Measurements from ENCODE around the gene DHRS1.
A peak's percentile ranks its signal among the peaks of the same experiment; 100 is the strongest.

The DHRS1 gene

DNA sequence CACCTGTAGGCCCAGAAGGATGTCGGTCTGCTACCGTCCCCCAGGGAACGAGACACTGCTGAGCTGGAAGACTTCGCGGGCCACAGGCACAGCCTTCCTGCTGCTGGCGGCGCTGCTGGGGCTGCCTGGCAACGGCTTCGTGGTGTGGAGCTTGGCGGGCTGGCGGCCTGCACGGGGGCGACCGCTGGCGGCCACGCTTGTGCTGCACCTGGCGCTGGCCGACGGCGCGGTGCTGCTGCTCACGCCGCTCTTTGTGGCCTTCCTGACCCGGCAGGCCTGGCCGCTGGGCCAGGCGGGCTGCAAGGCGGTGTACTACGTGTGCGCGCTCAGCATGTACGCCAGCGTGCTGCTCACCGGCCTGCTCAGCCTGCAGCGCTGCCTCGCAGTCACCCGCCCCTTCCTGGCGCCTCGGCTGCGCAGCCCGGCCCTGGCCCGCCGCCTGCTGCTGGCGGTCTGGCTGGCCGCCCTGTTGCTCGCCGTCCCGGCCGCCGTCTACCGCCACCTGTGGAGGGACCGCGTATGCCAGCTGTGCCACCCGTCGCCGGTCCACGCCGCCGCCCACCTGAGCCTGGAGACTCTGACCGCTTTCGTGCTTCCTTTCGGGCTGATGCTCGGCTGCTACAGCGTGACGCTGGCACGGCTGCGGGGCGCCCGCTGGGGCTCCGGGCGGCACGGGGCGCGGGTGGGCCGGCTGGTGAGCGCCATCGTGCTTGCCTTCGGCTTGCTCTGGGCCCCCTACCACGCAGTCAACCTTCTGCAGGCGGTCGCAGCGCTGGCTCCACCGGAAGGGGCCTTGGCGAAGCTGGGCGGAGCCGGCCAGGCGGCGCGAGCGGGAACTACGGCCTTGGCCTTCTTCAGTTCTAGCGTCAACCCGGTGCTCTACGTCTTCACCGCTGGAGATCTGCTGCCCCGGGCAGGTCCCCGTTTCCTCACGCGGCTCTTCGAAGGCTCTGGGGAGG, 11.3 kb upstream of the DHRS1 start, which contains the start of gene LTB4R:
TSS of gene LTB4R (plus strand) at position 857 of the 959 bp plus-strand sequence. CDS start 4,150 bp downstream, outside the sequence.
- DNase-seq (ENCODE audit: extremely low read depth in 1 of 2, low read depth in 1 of 2), result peak; percentile 45 to 51

DNA sequence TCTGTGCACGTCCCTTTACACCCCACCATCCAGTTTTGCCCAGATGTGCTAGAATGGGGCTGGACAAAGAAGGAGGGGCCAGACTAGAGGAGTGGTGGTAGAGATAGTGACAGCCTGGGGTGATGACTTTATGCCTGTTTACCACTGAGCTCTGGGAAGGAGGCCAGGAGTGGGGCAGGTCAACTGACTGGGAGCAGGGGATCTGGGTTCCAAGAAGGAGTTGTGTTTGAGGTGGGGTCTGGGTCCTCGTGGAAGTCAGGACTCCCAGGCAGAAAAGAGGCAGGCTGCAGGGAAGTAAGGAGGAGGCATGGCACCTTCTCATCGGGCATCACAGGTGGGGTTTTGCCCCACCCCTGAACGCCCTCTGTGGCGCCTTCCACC, 10.7 kb upstream of the DHRS1 start:
- DNase-seq (ENCODE audit: extremely low read depth in 1 of 2, low read depth in 1 of 2), result no peak

DNA sequence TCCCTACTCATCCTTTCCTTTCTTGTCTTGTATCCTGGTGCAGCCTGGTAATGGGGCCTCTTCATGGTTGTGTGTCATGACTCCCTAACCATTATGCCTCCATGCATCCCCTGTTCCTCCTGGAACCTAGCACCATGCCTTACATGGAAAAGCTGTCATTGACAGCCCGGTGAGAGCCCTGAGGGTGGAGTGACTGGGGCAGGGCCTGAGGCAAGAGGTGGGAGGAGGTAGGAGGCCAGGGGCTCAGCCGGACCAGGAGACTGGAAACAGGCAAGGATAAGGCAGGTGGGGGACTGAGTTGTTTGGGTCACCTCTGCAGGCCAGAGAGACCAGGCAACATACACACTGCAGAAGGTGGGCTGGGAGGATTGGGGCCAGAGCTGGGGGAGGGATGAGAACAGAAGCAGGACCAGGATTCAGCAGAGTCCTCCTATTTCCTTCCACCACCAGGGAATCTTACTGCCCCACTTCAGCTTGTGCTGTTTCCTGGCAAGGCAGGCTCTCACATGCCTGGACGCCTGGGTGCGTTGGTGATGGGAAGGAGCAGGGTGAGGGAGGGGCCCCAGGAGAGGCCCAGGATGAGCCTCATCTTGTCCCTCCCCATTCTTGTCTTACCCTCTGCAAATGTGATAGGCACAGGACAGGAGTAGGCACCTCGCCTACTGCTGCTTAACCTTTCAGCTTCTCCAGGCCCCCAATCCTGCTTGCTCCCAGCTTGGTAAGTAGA, 10.1 kb upstream of the DHRS1 start, which contains the start of gene LTB4R2:
TSS of gene LTB4R2 (plus strand) at position 603 of the 727 bp plus-strand sequence. CDS start 525 bp downstream, outside the sequence.
- DNase-seq (ENCODE audit: extremely low read depth in 1 of 2, low read depth in 1 of 2), result no peak

GRCh38 chr14:24308342-24309124, 9.0 kb upstream of the DHRS1 start:
- DNase-seq (ENCODE audit: extremely low read depth in 1 of 2, low read depth in 1 of 2), result no peak

DNA sequence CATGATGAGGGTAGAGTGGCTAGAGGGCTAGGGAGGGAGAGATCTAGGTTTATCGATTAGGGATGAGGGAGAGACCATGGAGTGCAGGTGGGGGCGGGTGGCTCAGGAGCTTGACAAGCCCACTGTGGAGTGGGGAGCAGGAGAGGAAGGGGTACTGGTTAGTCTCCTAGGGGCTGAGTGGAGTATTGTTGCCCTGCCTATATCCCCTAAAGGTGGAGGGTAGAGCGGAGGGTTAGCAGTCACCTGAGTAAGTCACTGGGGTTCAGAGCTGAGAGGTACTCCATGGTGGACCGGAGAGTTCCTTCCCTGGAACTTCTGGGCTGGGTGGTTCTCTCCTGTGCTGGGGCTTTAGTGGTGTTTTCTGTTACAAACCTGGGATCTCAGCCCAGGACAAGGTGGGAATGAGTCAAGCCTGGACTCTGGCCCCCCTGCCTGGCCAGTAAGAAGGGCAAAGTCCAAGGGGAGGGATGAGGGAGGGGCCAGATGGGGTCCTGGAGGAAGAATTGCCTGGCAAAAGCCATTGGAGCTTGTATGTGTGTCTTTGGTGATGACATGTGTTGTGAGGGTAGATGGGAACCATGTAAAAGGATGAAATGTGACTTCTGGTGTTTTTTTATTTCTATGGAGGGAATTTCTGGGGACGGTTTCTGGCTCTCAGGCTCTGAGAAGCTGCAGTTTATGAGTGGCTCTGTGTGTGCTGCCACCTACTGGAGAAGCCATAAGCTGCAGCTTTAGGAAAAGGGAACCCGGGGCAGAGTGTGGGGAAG, 8.2 kb upstream of the DHRS1 start, which contains the start of gene CIDEB:
TSS of gene CIDEB (minus strand) at position 403 of the 767 bp plus-strand sequence. CDS start at position 284, 119 bp downstream.
- no peak for DNase-seq (ENCODE audit: extremely low read depth in 1 of 2, low read depth in 1 of 2)

DNA sequence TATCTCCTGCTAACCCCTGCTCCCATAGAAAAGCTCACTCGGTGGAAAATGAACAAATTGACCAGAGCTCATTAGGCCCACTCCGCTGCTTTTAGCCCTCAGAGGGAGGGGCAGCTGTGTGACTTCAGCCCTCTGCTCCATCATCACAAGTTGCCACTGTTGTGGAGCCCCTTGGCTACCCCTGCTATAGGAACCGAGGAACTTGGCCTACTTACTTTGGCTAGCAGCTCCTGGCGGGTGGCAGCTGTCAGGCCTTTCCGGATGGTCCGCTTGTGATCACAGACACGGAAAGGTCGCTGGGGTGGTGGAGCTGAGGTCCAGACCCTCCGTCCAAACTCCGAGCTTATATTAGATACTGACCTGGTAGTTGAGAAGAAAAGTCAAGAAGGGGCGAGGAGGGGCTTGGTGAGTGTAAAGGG, 7.6 kb upstream of the DHRS1 start:
- no peak for DNase-seq (ENCODE audit: extremely low read depth in 1 of 2, low read depth in 1 of 2)

DNA sequence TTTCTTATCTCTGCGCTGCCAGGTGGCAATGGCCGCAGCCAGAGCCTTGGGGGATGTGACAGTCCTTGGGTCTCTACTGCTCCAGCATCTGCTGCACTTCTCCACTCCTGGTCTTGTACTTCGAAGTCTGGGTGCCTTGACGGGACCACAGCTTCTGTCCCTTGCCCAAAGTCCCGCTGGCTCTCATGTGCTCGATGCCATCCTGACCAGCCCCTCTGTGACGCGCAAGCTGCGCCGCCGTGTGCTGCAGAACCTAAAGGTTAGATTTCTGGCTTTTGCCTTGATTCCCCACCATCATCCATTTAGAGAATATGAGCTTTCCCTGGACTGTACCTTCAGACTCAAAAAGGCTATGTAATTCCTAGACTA, 4.4 kb upstream of the DHRS1 start:
- no peak for DNase-seq (ENCODE audit: extremely low read depth in 1 of 2, low read depth in 1 of 2)

DNA sequence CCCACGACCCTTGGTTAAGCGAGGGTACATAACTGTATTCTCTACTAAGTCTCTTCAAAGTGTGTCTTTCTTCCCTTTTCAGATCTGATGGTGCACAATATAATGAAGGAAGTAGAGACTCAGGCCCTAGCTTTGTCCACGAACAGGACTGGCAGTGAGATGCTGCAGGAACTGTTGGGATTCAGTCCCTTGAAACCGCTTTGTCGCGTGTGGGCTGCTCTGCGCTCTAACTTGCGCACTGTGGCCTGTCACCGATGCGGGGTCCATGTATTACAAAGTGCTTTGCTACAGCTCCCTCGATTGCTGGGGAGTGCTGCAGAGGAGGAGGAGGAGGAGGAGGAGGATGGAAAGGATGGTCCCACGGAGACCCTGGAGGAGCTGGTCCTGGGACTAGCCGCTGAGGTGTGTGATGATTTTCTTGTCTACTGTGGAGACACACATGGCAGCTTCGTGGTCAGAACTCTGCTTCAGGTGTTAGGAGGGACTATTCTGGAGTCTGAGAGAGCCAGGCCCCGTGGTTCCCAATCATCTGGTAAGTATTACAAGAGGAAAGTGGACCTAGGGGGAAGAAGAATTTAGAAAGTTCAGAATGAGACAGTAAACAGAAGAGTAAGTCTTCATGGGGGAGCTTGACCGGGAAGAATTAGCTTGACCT, 873 bp upstream of the DHRS1 start:
- DNase-seq (ENCODE audit: extremely low read depth in 1 of 2, low read depth in 1 of 2), result no peak

DNA sequence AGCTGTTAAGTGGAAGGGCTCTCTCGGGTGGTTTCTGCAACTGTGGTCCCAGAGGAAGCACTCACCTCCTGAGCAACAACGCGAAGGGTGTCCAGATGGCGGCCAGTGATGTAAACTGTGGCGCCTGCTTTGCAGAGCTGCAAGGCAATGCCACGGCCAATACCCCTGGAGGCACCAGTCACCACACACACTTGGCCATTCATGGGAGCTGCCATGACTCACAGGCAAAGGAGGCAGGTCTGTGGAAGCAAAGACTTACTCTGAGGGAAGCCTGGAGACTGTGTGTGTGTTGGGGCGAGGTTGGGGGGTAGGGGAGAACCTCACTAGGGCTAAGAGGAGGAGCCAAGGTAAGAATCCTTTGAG, 707 bp downstream of the DHRS1 start:
- no peak for DNase-seq (ENCODE audit: extremely low read depth in 1 of 2, low read depth in 1 of 2)

- DNase-seq (ENCODE audit: extremely low read depth in 1 of 2, low read depth in 1 of 2), result no peak
Observed at GRCh38 chr14:24297190-24297964, 2.2 kb downstream of the DHRS1 start.

DNA sequence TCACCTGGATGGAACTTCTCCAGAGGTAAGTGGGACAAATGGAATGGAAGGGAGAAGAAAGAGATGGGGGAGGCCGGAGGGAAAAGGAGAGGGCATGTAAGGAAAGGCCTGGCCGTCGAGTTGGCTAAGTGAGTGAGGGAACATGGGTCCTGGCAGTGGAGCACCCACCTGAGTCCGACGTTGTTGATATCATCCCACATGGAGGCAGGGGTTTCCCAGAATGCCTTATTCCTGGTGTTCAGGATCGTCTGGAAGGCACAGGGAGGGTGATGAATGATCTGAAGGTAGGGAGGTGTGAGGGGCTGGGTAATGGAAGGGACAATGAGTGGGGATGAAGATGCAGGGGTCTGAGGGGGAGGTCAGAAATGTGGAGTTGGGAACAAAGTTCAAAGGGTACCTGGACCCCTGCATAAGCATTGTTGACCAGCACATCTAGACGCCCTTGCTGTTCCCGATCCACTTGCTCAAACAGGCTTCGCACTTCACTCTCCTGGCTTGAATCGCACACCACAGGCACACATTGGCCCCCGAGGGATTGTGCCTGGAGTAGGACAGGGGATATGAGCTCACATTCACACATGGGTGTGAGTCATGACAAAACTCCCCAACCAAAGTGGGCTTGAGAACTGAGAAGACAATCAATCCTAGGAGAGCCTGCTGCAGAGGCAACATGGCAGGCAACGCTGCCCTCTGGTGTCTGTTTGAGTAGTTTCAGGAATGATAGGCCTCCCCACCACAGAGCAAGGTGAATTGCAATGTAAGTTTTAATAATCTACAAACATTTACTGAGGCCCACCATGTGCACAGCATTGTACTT, 3.0 kb downstream of the DHRS1 start:
- peak; percentile 37 to 63 for DNase-seq (ENCODE audit: extremely low read depth in 1 of 2, low read depth in 1 of 2)

- DNase-seq (ENCODE audit: extremely low read depth in 1 of 2, low read depth in 1 of 2), result no peak
Observed at GRCh38 chr14:24293525-24293924, 6.1 kb downstream of the DHRS1 start.

- DNase-seq (ENCODE audit: extremely low read depth in 1 of 2, low read depth in 1 of 2), result no peak
Observed at GRCh38 chr14:24292118-24292807, 7.3 kb downstream of the DHRS1 start.

DNA sequence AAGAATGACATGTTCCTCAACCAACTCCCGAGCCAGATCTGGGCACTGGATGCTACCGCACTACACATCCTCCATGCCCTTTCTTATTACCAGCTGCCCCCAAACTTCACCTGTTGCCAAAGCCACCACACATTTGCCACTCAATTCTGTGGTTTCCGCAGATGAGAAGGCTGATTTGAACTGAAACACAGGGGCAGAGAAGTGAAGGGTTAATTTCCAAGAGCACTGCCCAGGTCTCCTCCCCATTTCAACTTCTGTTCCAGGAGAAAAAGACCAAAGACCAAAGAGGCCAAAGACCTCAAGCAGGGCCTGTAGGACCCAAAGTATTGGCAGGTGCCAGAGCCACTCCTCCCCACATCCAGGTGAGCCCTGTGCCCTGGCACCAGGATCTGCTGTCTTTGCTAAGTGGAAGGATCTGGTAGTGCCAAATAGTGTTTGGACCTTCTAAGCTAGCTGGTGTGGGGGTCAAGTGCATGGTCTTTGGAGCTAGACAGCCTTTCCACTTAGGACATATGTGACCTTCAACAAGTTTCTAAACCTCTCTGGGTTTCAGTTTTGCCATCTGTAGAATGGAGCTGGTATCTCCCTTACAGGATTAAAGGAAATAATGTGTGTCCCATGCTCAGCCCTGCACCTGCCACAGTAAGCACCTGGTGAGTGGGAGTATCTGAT, 8.0 kb downstream of the DHRS1 start:
- no peak for DNase-seq (ENCODE audit: extremely low read depth in 1 of 2, low read depth in 1 of 2)

DNA sequence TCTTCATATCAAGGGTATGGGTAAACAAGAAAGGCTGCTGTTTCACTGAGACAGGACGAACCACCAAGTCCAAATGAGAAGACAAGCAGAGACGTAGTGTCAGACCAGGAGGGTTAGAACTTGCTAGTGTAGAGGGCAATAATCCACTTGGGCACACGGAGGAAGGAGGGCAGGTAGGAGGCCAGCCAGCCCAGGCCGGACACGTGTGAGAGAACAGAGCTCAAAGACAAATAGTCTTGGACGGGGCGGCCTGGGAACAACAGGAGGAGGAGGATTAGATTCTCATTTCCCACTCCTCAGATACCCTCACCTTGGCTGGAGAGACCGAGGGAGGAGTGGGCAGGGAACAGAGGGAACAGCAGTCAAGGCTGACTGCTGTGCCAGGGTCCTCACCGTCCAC, 8.8 kb downstream of the DHRS1 start:
- no peak for DNase-seq (ENCODE audit: extremely low read depth in 1 of 2, low read depth in 1 of 2)

DNA sequence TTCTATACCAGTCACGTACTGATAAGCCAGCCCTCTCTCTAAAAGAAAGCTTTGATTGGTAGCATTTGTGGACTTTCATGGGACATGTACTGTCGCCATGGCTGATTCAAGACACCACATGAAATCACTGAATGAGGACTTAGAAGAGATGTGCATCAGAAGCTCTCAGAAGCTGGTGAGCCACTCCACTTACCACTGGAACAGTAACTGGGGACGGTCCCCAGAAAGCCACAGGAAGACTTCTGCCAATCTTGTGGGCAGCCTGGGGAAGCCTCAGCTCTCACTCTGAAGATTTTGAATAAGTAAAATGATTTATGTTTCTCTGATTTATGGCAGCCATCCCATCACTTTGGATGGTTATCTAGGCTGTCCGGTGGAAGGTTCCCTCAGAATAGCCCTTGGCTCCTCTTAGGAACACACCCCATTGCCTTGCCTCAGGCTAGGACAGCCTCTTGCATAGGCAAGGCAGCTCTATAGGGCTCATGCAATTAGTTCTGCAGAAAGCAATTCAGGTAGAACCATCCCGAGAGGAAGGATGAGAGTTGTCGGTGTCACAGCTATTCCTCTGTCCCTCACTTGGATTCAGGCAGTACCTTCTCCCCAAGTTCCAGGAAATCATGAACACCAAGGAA, 9.8 kb downstream of the DHRS1 start:
- DNase-seq (ENCODE audit: extremely low read depth in 1 of 2, low read depth in 1 of 2), result peak in 1 of 2 donors; percentile 82

Data from stimulated activated CD8-positive, alpha-beta memory T cell treated with anti-CD3 and anti-CD28 coated beads, Interleukin-7, amount 100 ng/mL, for 48 hours (primary cell).